ENCODE measurements around the gene GPRC5C.
A peak's percentile ranks its signal among the peaks of the same experiment; 100 is the strongest.

Gene GPRC5C

DNA sequence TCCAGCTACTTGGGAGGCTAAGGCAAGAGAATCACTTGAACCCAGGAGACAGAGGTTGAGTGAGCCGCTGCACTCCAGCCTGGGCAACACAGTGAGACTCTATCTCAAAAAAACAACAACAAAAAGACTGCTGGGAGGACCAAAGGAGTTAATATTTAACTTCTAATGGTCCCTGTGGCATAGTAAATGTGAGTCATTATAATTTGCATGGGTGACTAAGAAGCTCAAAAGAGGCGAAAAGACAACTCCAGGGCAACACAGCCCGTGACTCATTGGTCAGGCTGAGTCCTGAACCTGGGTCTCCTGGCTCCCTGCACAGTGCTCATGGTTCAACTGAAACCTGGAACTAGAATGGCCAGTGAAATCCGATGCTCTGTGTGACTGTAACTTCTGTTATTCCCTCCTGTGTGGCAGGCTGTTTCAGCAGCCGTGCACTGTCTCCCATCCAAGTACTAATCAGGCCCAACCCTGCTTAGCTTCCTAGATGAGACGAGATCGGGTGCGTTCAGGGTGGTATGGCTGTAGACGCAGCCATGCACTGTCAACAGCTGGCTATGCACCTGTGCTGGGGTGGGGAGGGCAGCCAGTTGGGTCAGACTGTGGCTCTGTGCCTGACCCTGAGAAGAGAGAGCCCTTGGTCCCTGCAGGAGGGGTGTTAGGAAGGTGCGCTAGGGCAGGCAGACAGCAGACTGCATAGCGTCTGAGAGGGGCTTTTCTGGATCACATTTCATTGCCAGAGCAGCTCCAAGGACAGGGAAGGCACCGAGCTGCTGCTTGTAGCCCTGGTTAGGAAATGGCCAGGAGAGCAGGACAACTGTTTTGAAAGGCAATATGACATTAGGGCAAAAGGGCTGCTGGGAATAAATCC lies 14.5 kb upstream of the GPRC5C start:
- DNase-seq (ENCODE audit: low read depth): peak; percentile 25
- TF ChIP-seq, protein P1, sequence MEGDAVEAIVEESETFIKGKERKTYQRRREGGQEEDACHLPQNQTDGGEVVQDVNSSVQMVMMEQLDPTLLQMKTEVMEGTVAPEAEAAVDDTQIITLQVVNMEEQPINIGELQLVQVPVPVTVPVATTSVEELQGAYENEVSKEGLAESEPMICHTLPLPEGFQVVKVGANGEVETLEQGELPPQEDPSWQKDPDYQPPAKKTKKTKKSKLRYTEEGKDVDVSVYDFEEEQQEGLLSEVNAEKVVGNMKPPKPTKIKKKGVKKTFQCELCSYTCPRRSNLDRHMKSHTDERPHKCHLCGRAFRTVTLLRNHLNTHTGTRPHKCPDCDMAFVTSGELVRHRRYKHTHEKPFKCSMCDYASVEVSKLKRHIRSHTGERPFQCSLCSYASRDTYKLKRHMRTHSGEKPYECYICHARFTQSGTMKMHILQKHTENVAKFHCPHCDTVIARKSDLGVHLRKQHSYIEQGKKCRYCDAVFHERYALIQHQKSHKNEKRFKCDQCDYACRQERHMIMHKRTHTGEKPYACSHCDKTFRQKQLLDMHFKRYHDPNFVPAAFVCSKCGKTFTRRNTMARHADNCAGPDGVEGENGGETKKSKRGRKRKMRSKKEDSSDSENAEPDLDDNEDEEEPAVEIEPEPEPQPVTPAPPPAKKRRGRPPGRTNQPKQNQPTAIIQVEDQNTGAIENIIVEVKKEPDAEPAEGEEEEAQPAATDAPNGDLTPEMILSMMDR (conservative IDR thresholded peaks at IDR 0.05; ENCODE audit: low read length): no peak
- no peak overlapping the region for H3K4me3 ChIP-seq (ENCODE audit: low read length)

DNA sequence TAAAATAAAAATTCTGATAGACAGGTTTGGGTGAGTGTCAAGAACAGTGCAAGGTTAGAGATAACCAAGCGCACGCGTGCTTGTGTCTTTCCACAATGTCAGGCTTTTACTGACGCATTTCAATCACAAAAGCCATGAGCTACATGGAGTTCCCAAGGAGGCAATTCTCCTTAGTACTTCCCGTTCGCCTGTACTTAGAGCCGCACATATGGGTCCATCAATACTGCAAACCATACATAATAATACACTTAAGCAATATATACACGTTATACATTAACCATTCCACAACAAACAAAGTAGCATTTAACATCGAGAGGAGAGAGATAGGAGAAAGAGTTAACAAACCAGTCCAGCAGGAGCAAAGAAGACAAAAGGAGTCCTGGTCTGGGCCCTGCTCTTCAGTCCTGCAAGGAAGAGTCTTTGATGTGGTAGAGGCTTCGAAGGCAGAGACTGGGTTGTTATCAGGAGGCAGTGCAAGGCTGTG lies 11.9 kb upstream of the GPRC5C start:
- TF ChIP-seq, protein P1 (conservative IDR thresholded peaks at IDR 0.05; ENCODE audit: low read length): no peak
- DNase-seq (ENCODE audit: low read depth): no peak
- H3K4me3 ChIP-seq (ENCODE audit: low read length): no peak overlapping the region

DNA sequence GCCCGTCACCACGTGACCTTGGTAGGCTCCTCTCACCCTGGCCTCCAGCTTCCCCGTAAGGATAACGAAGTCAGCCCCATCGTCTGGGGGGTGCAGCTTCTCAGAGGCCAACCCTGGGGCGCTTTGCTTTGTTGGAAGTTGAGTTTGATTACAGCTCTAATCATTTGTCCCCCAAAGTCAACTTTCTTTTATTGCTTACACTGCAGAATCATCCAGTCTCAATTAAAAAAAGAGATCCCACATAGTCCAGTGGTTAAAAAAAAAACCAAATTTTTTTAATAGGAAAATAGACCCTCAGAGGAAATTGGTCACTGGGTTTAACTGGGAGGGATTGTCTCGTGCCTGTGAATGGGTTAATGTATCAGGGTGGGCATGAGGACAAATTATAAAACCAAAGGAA lies 7.8 kb upstream of the GPRC5C start:
- DNase-seq (ENCODE audit: low read depth): no peak
- TF ChIP-seq, protein P1 (conservative IDR thresholded peaks at IDR 0.05; ENCODE audit: low read length): no peak
- H3K4me3 ChIP-seq (ENCODE audit: low read length): no peak overlapping the region

DNA sequence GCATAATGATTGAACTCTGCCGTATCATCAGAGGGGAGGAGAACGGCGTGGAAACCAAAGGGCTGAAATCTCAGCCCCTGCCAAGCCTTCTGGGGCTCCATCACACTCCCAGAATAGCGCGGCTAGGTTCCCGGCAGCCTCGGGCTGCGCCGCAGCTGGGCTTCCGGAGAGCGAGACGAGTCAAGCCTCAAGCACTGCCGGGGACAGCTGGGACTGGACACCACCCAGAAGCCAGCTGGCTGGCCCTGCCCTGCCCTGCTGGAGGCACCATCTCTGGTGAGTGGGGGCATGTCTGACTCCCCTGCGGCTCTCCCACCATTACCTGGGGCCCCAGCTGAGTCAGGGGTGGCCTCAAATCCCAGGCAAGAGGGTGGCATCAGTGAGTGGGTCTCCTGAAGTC lies 7.2 kb upstream of the GPRC5C start:
- H3K4me3 ChIP-seq (ENCODE audit: low read length): no peak overlapping the region
- DNase-seq (ENCODE audit: low read depth): no peak

DNA sequence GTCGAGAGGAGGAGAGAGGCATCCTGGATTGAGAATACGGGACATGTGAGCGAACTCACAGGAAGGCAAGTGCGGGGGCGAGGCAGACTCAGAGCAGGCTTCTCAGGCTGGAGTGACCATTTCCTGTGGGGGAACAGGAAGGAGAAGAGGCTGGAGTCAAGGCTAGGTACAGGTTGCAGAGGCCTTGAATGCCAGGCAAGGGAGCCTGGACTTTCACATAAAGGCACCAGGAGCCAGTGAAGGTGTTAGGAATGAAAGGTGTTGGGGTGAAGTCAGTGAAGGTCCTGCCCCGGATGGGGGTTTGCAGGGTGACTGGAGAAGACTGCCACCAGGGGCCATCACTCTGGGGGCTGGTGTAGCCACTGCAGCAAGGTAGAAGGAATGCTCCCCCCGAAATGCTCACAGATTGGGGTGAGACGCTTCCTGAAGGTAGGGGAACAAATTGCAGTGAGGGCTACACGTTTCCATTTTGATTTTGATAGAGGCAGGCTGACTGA lies 5.3 kb upstream of the GPRC5C start:
- DNase-seq (ENCODE audit: low read depth): no peak
- H3K4me3 ChIP-seq (ENCODE audit: low read length): no peak overlapping the region
- TF ChIP-seq, protein P1 (conservative IDR thresholded peaks at IDR 0.05; ENCODE audit: low read length): no peak

More for the DNA sequence above, 7.2 kb upstream of the GPRC5C start:
- TF ChIP-seq, protein P1 (conservative IDR thresholded peaks at IDR 0.05; ENCODE audit: low read length): no peak

DNA sequence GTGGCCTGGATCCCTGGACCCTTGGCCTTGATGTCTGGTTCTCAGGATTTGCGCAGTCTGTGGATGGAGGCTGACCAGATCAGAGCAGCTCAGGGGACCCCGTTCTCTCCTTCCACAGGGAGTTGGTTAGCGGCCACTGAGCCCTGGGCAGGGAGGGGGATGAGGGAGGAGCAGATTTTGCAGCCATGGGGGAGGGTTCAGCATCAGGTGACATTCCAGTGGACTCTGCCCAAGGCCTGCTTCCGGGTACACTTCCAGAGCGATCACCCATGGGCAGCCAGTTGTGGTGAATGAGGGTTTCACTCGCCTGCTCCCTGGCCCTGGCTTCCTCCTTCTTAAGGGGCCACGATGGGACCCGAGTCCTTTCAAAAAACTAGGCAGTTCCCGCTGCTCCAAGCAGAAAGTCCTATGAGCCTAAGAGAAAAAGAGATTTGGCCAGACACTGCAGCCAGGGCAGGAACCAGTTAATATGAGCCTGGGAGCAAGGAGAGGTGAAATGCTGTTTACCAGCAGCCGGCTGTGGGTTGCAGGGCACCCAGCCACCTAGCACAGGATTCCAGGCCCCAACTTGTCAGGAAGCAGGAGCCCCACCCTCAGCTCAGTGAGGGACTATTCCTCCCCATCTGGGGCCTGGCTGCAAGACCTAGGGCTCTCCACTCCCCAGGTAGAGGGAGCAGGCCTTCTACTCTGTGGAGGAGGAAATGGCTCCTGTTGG lies 4.7 kb upstream of the GPRC5C start:
- TF ChIP-seq, protein P1 (conservative IDR thresholded peaks at IDR 0.05; ENCODE audit: low read length): no peak
- no peak for DNase-seq (ENCODE audit: low read depth)
- no peak overlapping the region for H3K4me3 ChIP-seq (ENCODE audit: low read length)

Data from AG10803 (cell line).